SK-N-SH (cell line): ENCODE results near the gene PPM1N.

Experiments
- CTCF ChIP-seq: fragments of 200-600 bp; sonication (generic); IDR thresholded peaks from 2 replicates; pipeline ENCODE4 v1.6.1; 2017; ENCODE audit warnings: antibody characterized with exemption, mild to moderate bottlenecking, moderate library complexity
- EZH2phosphoT487 ChIP-seq: fragments of 200-600 bp; sonication (generic); IDR thresholded peaks from 2 replicates; pipeline ENCODE4 v1.6.1; 2017; ENCODE audit warnings: low read depth, mixed run types, mild to moderate bottlenecking, antibody characterized with exemption, moderate library complexity, borderline replicate concordance
- FOXM1 ChIP-seq: IDR thresholded peaks from 2 replicates; pipeline ENCODE4 v1.4.0; 2012; ENCODE audit warnings: low read depth, mild to moderate bottlenecking
- JUND ChIP-seq: IDR thresholded peaks from 2 replicates; pipeline ENCODE4 v1.4.0; 2012
- NFIC ChIP-seq: IDR thresholded peaks from 2 replicates; pipeline ENCODE4 v1.4.0; 2012; ENCODE audit warnings: borderline replicate concordance
- NRF1 ChIP-seq: IDR thresholded peaks from 2 replicates; pipeline ENCODE4 v1.6.1; 2012; ENCODE audit warnings: low read depth, mild to moderate bottlenecking, low read length
- POLR2AphosphoS5 ChIP-seq: IDR thresholded peaks from 2 replicates; pipeline ENCODE4 v1.6.1; 2012; ENCODE audit warnings: low read depth, low read length
- RAD21 ChIP-seq: IDR thresholded peaks from 2 replicates; pipeline ENCODE4 v1.6.1; 2012; ENCODE audit warnings: mild to moderate bottlenecking, low read length
- REST ChIP-seq: IDR thresholded peaks from 2 replicates; pipeline ENCODE4 v1.6.1; 2012; ENCODE audit warnings: mild to moderate bottlenecking, low read depth, low read length, moderate library complexity
- SIN3A ChIP-seq: IDR thresholded peaks from 2 replicates; pipeline ENCODE4 v1.6.1; 2012; ENCODE audit warnings: low read depth, mild to moderate bottlenecking, low read length, moderate library complexity, borderline replicate concordance
- TF ChIP-seq, protein P1 (sequence below): IDR thresholded peaks from 2 replicates; pipeline ENCODE4 v1.4.0; 2012; ENCODE audit warnings: low read depth, borderline replicate concordance
- TF ChIP-seq, protein P2 (sequence below): IDR thresholded peaks from 2 replicates; pipeline ENCODE4 v1.4.0; 2012; ENCODE audit warnings: low read depth

- TF ChIP-seq CTCF (no peak), POLR2AphosphoS5 (no peak), NRF1 (no peak), REST (no peak), FOXM1 (no peak), JUND (no peak), RAD21 (no peak), SIN3A (no peak), NFIC (no peak), EZH2phosphoT487 (no peak)
- TF ChIP-seq, protein P1, sequence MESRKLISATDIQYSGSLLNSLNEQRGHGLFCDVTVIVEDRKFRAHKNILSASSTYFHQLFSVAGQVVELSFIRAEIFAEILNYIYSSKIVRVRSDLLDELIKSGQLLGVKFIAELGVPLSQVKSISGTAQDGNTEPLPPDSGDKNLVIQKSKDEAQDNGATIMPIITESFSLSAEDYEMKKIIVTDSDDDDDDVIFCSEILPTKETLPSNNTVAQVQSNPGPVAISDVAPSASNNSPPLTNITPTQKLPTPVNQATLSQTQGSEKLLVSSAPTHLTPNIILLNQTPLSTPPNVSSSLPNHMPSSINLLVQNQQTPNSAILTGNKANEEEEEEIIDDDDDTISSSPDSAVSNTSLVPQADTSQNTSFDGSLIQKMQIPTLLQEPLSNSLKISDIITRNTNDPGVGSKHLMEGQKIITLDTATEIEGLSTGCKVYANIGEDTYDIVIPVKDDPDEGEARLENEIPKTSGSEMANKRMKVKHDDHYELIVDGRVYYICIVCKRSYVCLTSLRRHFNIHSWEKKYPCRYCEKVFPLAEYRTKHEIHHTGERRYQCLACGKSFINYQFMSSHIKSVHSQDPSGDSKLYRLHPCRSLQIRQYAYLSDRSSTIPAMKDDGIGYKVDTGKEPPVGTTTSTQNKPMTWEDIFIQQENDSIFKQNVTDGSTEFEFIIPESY = no peak
- TF ChIP-seq, protein P2, sequence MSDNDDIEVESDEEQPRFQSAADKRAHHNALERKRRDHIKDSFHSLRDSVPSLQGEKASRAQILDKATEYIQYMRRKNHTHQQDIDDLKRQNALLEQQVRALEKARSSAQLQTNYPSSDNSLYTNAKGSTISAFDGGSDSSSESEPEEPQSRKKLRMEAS = no peak
Observed at GRCh38 chr19:45526971-45527370, 28.7 kb downstream of the PPM1N start.
